HAP-1 (cell line): ENCODE data around the gene MTNR1B.

Experiments
- DNase-seq, 2 experiments: peaks; one replicate each; pipeline ENCODE4 v3.0.0-alpha.2; 2016 to 2020; ENCODE audit warnings: low spot score in 2 of 2
- H3K27me3 ChIP-seq: fragments of 250-450 bp; sonication (Bioruptor Pico); 2 replicates; pipeline ENCODE4 v1.5.1; 2020; ENCODE audit warnings: low read depth, mild to moderate bottlenecking, moderate library complexity
- H3K36me3 ChIP-seq: fragments of 250-450 bp; sonication (Bioruptor Pico); replicated peaks from 2 replicates; pipeline ENCODE4 v1.5.1; 2020; ENCODE audit warnings: mild to moderate bottlenecking
- H3K4me1 ChIP-seq: fragments of 250-450 bp; sonication (Bioruptor Pico); 2 replicates; pipeline ENCODE4 v1.5.1; 2020; ENCODE audit warnings: mild to moderate bottlenecking
- H3K4me3 ChIP-seq: fragments of 250-450 bp; sonication (Bioruptor Pico); 2 replicates; pipeline ENCODE4 v1.5.1; 2020; ENCODE audit warnings: mild to moderate bottlenecking, moderate library complexity
- H3K9me3 ChIP-seq: fragments of 250-450 bp; sonication (Bioruptor Pico); 2 replicates; pipeline ENCODE4 v1.5.1; 2020; ENCODE audit warnings: mild to moderate bottlenecking, moderate library complexity
- in situ Hi-C: fragments of 300-500 bp; cut with MboI; formaldehyde crosslinking; loops from 3 replicates; pipeline ENCODE4 v1.14.3; 2020; ENCODE audit warnings: low sequenced_read_pairs, inconsistent platforms, mixed read lengths

The MTNR1B gene

DNA sequence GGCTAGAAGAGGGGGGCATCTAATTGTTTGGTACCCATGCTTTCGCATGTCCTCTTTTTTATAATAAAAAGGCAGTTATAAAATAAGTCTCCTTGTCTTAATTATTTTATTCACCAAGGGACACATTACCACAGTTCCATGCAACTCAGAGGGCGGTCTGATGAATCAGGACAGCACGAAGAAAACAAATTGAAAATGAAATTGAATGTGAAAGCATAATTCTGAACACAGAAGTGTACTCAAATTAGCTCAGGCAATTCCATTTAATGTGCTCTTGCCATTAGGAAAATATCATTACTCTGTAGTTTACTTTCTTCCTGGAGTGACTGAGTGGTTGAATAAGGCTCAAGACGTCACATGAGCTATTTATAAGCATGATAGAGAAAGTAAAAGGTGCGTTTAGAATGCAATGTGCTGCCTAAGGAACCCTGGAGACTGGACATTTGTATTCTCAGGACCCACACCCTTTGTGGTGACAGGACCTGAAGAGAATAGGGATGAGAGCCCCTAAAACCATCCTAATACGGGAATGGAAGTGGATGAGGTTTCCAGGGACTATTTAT is 59.6 kb downstream of the MTNR1B start:
- no peak overlapping the region for H3K4me3 ChIP-seq
- in situ Hi-C loops = no loop called here
- DNase-seq = no peak
- no peaks in the 10 kb centered on the region for H3K4me1 ChIP-seq
- H3K27me3 ChIP-seq = 0 out of 2 replicates have a peak, but pooled peaks cover 5% of the 10 kb centered on the region
- H3K9me3 ChIP-seq = no peaks in the 10 kb centered on the region
- no peaks in the 10 kb centered on the region for H3K36me3 ChIP-seq

GRCh38 chr11:93031386-93031785 is 61.9 kb downstream of the MTNR1B start:
- H3K27me3 ChIP-seq = 0 out of 2 replicates have a peak, but pooled peaks cover 5% of the 10 kb centered on the region
- no peak overlapping the region for H3K4me3 ChIP-seq
- no peak for DNase-seq
- in situ Hi-C loops = no loop called here
- H3K36me3 ChIP-seq = no peaks in the 10 kb centered on the region
- no peaks in the 10 kb centered on the region for H3K9me3 ChIP-seq
- no peaks in the 10 kb centered on the region for H3K4me1 ChIP-seq
